H1 (cell line): Measurements from ENCODE around the gene FAM149B1. TPM values are rescaled to one million over a fixed set of nuclear protein-coding genes. Genes with fewer than 3 reads are reported as not detected.

ENCODE experiments used
- CREB1 ChIP-seq: IDR thresholded peaks from 2 replicates; pipeline ENCODE4 v1.6.1; 2012; ENCODE audit warnings: inconsistent platforms
- SP2 ChIP-seq: IDR thresholded peaks from 2 replicates; pipeline ENCODE4 v1.6.1; 2012; ENCODE audit warnings: mild to moderate bottlenecking, low read length, inconsistent platforms
- polyA plus RNA-seq, 7 experiments: library from polyadenylated mRNA; depleted of rRNA in 3 of 7; stranded (reverse) in 5 of 7; unstranded in 2 of 7; fragments of >200 nt in 5 of 7; fragments of 200-250 nt in 2 of 7; gene quantifications; 1 replicate in 5 of 7; 2 replicates in 1 of 7; 4 replicates in 1 of 7; pipeline versions ENCODE4 v1.2.1 to v1.2.3, GENCODE V29; 2011 to 2013; ENCODE audit warnings: missing spikeins in 2 of 7, mixed read lengths in 2 of 7
- total RNA-seq: library from RNA; stranded (reverse); fragmentation: NEBNext Ultra II Directional; extraction: Animal tissue kit (Norgen Biotek cat#: 25700); gene quantifications from 2 replicates; pipeline ENCODE4 v1.2.1, GENCODE V29; 2021

Gene FAM149B1
- total and polyA plus RNA-seq, 2 of the 8 experiments (the other 6 are each of a cell fraction or from before 2014, with no cell fraction given): 16.8 to 21.9 TPM

DNA sequence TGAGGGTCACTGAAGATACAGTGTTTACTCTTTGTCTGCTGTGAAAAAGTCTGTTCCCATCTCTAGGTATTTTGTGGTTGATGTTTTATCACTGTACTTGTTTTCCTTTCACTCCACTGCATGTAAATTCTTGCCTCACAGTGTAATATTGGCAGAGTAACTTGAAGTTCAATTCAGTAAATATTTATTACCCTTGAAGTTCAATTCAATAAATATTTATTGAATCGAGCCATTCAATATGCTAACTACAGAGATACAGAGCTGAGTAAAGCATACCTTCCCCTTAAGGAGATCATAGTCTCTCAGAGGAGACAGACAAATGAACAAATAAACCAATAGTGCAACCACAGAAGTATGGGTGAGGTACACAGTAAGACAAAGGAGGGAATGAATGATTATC lies 48.5 kb upstream of the FAM149B1 start (continued):
- no peak for TF ChIP-seq CREB1
- no peak for TF ChIP-seq SP2
